ENCODE measurements around the gene RNF157.
"Not testable (repeated sequence)": the region's sequence is repeated elsewhere in the genome, so short reads cannot be mapped to it uniquely, and the experiment has no call there.

RNF157 gene

DNA sequence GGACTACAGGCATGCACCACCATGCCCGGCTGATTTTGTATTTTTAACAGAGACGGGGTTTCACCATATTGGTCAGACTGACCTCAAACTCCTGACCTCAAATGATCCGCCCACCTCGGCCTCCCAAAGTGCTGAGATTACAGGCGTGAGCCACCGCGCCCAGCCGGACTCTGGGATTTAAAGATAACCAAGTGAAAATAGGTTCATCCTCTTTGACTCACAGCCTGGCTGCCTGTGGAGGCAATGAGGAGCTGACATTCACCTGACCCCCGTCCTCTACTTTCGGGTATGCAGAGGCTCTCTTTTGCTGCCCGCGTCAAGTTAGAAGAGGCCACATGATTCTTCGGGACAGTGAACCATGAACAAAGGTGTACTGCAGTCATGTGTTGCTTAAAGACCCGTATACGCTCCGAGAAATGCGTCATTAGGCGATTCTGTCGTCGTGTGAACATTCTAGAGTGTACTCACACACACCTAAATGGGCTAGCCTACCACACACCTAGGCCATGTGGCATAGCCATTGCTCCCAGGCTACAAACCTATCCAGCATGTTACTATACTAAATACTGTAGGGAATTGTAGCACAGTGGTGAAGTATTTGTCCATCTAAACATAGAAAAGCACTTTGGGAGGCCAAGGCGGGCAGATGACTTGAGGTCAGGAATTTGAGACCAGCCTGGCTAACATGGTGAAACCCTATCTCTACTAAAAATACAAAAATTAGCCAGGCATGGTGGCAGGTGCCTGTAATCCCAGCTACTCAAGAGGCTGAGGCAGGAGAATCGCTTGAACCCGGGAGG, 12.9 kb upstream of the RNF157 start:
- H3K4me3 Mint-ChIP-seq = peak overlapping the region; percentile 76
- not testable (repeated sequence) for H3K27me3 Mint-ChIP-seq (ENCODE audit: low read depth); H3K36me3 Mint-ChIP-seq (ENCODE audit: low read depth); H3K9me3 Mint-ChIP-seq; DNase-seq (ENCODE audit: low spot score)
- H3K4me1 Mint-ChIP-seq (ENCODE audit: low read depth) = peaks cover 53% of the 10 kb centered on the region
- H3K27ac Mint-ChIP-seq = peak overlapping the region; percentile 94

DNA sequence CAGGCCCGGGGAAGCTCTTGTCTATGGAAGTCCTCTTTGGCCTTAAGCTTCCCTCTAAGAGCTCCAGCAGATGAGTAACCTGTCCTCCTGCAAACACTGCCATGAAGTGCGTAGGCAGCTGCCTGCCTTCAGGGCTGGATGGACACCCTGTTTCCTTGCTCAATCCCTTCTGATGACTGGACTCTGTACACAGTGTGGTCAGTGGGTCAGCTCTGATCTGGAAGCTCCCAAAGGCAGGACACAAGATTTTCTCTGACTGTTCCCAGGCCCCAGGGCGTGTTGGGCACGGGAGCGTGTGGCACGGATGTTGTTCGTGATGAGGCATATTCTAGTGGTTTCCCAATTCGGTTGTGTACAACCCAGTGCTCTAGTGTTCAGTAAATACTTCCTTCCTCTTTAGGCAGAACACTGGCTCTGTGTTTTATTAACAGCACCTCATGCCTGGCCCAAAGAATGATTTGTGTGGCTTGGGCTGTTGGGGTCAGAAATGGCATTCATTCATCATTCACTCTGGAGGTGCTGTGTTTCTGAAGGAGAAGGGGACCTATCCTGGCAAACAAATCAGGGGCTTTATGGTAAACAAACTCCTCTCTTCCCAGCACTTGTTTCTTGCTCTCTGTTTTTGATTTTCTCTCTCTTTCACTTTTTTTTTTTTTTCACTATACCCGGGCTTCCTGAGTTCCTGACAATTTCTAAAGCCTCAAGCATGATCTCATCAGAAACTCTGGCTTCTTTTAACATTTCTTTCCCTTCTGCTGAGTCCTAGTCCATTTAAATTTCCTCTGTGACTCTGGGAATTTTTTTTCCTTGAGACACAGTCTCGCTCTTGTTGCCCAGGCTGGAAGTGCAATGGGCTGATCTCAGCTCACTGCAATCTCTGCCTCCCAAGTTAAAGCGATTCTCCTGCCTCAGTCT, 12.0 kb upstream of the RNF157 start:
- no peaks in the 10 kb centered on the region for H3K27me3 Mint-ChIP-seq (ENCODE audit: low read depth)
- H3K4me1 Mint-ChIP-seq (ENCODE audit: low read depth) = peaks cover 58% of the 10 kb centered on the region
- DNase-seq (ENCODE audit: low spot score) = peak; percentile 47
- H3K27ac Mint-ChIP-seq = peak overlapping the region; percentile 94
- H3K4me3 Mint-ChIP-seq = peak overlapping the region; percentile 76
- peaks cover 7% of the 10 kb centered on the region for H3K9me3 Mint-ChIP-seq
- H3K36me3 Mint-ChIP-seq (ENCODE audit: low read depth) = peaks cover 3% of the 10 kb centered on the region

DNA sequence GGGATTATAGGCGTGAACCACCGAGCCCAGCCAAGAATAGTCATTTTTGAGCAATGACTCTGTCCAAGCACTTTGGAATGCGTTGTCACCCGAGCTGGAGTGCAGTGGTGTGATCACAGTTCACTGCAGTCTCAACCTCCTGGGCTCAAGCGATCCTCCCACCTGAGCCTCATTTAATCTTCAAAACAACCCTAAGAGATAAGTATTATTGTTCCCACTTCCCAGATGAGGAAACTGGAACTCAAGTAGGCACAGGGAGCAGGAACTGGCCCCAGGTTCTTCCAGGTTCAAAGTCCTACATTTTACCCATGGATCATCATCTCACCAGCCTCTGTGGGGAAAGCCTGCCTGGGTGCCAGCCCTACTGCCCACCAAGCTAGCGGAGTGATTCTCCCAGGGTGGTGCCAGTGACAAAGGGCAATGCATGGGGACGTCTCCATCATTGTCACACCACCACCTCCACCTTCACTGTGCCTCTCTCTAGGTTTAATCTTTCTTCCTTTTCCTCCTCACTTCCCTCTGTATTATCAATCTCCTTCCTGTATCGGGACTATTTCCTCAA, 11.3 kb upstream of the RNF157 start:
- Mint-ChIP-seq H3K9me3 (peaks cover 3% of the 10 kb centered on the region), H3K4me3 (peak overlapping the region; percentile 76), H3K27ac (peak overlapping the region; percentile 94), H3K36me3 (ENCODE audit: low read depth) (no peaks in the 10 kb centered on the region), H3K27me3 (ENCODE audit: low read depth) (no peaks in the 10 kb centered on the region), H3K4me1 (ENCODE audit: low read depth) (peaks cover 57% of the 10 kb centered on the region)
- no peak for DNase-seq (ENCODE audit: low spot score)

DNA sequence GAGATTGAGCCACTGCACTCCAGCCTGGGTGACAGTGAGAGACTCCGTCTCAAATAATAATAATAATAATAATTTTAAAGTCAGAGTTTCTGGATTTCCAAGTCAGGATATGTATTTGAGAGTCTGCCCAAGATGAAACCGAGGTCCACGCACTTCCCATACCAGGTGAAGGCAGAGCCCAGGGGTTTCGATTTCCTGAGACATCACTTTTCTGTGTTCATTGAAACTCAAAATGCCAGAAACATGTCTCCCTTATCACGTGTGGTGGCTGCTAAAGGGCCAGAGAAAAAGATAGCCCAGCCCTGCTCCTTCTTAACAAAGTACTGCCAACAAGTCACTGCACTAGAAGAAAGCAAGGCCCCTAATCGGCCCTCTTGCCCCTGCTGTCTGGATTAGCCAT, 9.8 kb upstream of the RNF157 start:
- no peak for DNase-seq (ENCODE audit: low spot score)
- no peaks in the 10 kb centered on the region for H3K27me3 Mint-ChIP-seq (ENCODE audit: low read depth)
- no peaks in the 10 kb centered on the region for H3K9me3 Mint-ChIP-seq
- no peaks in the 10 kb centered on the region for H3K36me3 Mint-ChIP-seq (ENCODE audit: low read depth)
- peaks cover 58% of the 10 kb centered on the region for H3K4me1 Mint-ChIP-seq (ENCODE audit: low read depth)
- no peak overlapping the region for H3K27ac Mint-ChIP-seq
- no peak overlapping the region for H3K4me3 Mint-ChIP-seq

DNA sequence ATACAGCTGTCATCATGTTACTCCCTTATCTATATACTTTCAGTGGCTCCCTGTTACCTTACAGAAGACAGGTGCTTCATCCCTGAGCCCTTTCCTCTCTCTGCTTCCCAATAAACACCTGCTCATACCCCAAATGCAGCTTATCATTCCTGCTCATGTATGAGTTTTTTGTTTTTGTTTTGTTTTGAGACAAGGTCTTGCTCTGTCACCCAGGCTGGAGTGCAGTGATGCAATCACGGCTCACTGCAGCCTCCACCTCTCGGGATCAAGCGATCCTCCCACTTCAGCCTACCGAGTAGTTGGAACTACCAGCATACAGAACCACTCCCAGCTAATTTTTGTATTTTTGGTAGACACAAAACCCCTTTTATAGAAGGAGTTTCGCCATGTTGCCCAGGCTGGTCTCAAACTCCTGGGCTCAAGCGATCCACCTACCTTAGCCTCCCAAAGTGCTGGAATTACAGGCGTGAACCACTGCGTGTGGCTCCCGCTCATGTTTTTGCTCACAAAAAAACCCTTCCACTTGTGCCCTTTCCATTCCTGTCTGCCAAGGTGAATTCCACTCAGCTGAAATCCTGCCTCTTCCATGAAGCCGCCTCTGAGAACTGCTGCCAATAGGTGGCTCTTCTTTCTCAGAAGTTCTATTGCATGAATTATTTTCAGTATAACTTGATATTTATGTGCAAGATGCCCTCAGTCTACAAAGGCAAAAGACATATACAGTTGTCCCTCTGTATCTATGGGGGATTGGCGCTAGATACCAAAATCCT, 7.9 kb upstream of the RNF157 start:
- Mint-ChIP-seq H3K4me1 (ENCODE audit: low read depth) (peaks cover 68% of the 10 kb centered on the region), H3K9me3 (no peaks in the 10 kb centered on the region), H3K27ac (peak overlapping the region; percentile 72), H3K27me3 (ENCODE audit: low read depth) (no peaks in the 10 kb centered on the region), H3K36me3 (ENCODE audit: low read depth) (no peaks in the 10 kb centered on the region), H3K4me3 (peak overlapping the region; percentile 19)
- DNase-seq (ENCODE audit: low spot score) = no peak

DNA sequence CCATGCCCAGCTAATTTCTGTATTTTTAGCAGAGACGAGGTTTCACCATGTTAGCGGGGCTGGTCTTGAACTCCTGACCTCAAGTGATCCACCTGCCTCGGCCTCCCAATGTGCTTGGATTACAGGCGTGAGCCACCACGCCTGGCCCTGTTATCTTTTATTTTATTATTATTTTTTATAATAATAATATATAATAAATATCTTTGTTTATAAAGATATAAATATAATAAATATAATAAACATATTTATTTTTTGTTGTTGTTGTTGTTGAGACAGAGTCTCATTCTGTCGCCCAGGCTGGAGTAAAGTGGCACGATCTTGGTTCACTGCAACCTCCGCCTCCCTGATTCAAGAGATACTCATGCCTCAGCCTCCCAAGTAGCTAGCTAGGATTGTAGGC, 7.0 kb upstream of the RNF157 start:
- no peaks in the 10 kb centered on the region for H3K27me3 Mint-ChIP-seq (ENCODE audit: low read depth)
- H3K27ac Mint-ChIP-seq = peak overlapping the region; percentile 93
- H3K9me3 Mint-ChIP-seq = no peaks in the 10 kb centered on the region
- no peak for DNase-seq (ENCODE audit: low spot score)
- no peaks in the 10 kb centered on the region for H3K36me3 Mint-ChIP-seq (ENCODE audit: low read depth)
- H3K4me3 Mint-ChIP-seq = no peak overlapping the region
- peaks cover 65% of the 10 kb centered on the region for H3K4me1 Mint-ChIP-seq (ENCODE audit: low read depth)

DNA sequence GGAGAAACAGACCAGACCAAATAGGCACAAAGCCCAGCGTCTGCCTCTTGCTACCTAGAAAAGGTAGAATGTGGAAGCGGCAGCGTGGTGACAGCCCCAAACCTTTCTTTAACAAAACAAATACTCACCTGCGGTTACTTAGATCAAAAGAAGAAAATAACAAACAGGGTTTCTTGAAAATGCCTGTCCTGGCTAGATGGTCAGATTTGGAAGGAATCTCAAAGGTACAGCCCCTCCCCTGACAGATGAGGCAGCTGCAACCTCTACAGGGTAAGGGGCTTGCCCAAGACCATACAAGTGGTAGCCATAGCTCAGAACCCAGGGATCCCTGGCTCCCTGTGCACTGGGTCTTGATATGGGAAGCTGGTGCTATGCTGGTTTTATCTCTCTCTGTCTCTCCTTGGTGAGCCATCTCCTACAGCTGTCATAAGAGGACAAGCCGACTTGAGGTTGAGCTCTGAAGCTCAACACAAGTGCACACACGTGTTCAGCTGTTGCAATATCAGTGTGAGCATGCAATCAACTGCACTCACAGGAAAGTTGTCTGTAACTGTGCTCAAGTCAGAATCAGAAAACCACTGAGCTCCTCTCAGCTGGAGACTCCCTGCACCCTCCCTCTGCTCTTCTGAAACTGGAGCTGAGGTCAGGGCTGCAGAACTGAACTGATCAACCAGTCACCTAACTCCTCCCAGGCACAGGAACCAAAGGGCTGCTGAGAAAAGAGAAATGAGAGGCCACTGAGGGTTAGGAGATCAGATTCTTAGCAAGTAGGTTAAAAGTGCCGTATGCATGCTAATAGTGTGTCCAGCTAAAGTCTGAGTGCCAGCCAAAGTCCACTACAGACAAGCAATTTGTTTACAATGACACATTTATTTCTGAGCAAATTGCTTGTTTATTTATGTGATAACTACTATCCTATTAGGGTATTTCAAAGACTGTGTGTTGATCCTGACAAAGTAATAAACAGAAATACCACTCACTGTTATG, 6.1 kb upstream of the RNF157 start:
- Mint-ChIP-seq H3K36me3 (ENCODE audit: low read depth) (peaks cover 2% of the 10 kb centered on the region), H3K27ac (peak overlapping the region; percentile 93), H3K9me3 (no peaks in the 10 kb centered on the region), H3K4me1 (ENCODE audit: low read depth) (peaks cover 60% of the 10 kb centered on the region), H3K27me3 (ENCODE audit: low read depth) (no peaks in the 10 kb centered on the region), H3K4me3 (peak overlapping the region; percentile 64)
- DNase-seq (ENCODE audit: low spot score) = peak; percentile 84

DNA sequence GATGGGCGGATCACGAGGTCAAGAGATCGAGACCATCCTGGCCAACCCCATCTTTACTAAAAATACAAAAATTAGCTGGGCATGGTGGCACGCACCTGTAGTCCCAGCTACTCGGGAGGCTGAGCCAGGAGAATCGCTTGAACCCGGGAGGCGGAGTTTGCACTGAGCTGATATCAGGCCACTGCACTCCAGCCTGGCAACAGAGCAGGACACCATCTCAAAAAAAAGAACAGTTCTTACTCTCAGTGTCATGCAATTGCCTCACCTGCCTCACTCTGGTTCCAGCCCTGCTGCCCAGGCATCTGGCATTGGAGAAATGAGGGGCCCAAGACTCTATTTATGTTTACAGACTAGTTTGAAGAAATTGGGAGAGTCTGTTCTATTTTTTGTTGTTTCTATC, 4.4 kb upstream of the RNF157 start:
- Mint-ChIP-seq H3K27ac (peak overlapping the region; percentile 43), H3K4me1 (ENCODE audit: low read depth) (peaks cover 59% of the 10 kb centered on the region)
- H3K9me3 Mint-ChIP-seq; H3K36me3 Mint-ChIP-seq (ENCODE audit: low read depth); H3K4me3 Mint-ChIP-seq; H3K27me3 Mint-ChIP-seq (ENCODE audit: low read depth); DNase-seq (ENCODE audit: low spot score): not testable (repeated sequence)

DNA sequence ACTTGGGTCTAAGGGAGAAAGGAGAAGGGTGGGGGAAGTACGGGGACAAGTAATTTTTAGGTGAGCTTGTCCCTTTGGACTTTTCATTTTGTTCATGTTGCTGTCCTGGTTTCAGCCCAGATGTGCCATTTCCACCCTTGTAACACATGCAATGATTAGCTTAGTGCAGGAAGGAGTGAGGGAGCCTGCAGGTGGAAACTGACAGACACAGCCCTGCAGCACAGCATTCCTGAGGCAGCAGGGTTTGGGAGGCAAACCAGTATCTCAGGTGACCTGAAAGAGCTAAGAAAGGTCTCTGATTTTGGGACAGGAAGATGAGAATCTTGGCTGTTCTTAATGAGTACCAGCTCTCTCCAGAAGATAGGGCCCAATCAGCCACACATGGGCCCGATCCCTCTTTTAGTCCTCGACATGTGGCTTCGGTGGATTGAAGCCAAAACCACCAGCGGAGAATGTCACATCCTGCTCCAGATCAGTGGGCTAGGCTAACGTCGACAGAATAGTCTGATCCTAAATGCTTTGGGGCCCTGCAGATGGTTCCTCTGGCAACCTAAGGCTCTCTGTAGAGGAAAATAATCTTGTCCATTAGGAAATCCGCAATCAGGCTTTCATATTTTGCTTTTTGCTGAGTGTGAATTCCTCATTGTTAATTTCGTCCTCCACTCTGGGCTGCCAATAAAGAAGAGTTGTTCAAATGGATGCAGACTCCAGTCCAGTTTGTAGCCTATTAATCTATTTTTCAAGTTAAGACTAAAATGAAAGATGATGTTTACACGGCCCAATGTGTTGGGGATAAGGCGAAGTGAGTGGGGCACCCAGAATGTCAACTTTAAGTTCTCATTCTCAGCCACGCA, 3.8 kb upstream of the RNF157 start:
- DNase-seq (ENCODE audit: low spot score) = no peak
- Mint-ChIP-seq H3K36me3 (ENCODE audit: low read depth) (peaks cover 6% of the 10 kb centered on the region), H3K4me1 (ENCODE audit: low read depth) (peaks cover 60% of the 10 kb centered on the region), H3K9me3 (no peaks in the 10 kb centered on the region), H3K27me3 (ENCODE audit: low read depth) (peaks cover 5% of the 10 kb centered on the region), H3K27ac (no peak overlapping the region), H3K4me3 (no peak overlapping the region)

DNA sequence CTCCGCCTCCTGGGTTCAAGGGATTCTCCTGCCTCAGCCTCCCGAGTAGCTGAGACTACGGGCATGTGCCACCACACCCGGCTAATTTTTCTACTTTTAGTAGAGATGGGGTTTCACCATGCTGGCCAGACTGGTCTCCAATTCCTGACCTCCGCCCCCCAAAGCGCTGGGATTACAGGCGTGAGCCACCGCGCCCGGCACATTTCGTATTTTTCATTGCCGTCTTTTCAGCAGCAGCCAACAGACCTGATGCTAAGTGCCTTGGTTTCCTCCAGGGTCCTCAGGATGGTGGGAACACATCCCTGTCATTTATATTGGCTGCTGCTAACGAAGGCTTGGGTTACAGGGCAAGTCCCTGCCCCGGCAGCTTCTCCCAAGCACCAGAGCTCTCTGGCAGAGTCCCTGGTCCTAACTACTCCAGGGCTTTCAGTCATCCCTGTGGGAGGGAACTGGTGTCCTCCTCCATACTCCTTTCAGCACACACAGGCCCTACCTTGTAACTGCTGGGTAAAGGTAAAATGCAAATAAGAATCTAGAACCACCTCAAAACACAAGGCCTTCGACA, 1.5 kb upstream of the RNF157 start:
- no peak overlapping the region for H3K27ac Mint-ChIP-seq
- H3K27me3 Mint-ChIP-seq (ENCODE audit: low read depth) = peaks cover 5% of the 10 kb centered on the region
- peaks cover 20% of the 10 kb centered on the region for H3K36me3 Mint-ChIP-seq (ENCODE audit: low read depth)

DNA sequence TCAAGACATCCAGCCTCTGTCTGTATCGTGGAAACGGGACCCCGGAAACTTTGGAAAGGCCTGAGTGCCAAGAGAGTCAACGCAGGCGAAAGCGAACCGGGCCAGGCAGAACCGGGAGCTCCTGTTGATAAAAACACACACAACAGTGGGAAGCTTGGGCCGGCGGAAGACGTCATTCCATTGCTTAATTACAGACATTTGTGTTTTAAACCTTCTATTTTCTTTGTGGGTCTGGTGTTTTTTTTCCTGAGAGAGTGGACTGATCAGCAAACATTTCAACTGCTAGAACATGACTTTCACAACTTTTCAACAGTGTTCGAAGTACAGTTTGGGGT, 878 bp upstream of the RNF157 start:
- peak overlapping the region; percentile 95 for H3K4me3 Mint-ChIP-seq
- peaks cover 24% of the 10 kb centered on the region for H3K36me3 Mint-ChIP-seq (ENCODE audit: low read depth)
- peaks cover 5% of the 10 kb centered on the region for H3K27me3 Mint-ChIP-seq (ENCODE audit: low read depth)
- H3K27ac Mint-ChIP-seq = peak overlapping the region; percentile 94
- no peaks in the 10 kb centered on the region for H3K9me3 Mint-ChIP-seq
- H3K4me1 Mint-ChIP-seq (ENCODE audit: low read depth) = peaks cover 61% of the 10 kb centered on the region
- DNase-seq (ENCODE audit: low spot score) = no peak

More for the DNA sequence above, 1.5 kb upstream of the RNF157 start:
- DNase-seq (ENCODE audit: low spot score) = no peak
- H3K4me3 Mint-ChIP-seq = peak overlapping the region; percentile 95
- no peaks in the 10 kb centered on the region for H3K9me3 Mint-ChIP-seq
- H3K4me1 Mint-ChIP-seq (ENCODE audit: low read depth) = peaks cover 62% of the 10 kb centered on the region
